CD14-positive monocyte (primary cell): ENCODE results near the gene CGB1. TPM values are rescaled to one million over a fixed set of nuclear protein-coding genes. Genes with fewer than 3 reads are reported as not detected.
"Not testable (repeated sequence)": the region's sequence is repeated elsewhere in the genome, so short reads cannot be mapped to it uniquely, and the experiment has no call there.

ENCODE experiments used
- DNase-seq, 3 donors: peaks; one replicate each; pipeline ENCODE4 v3.0.0-alpha.2; 2011 to 2022
- H2AFZ ChIP-seq: 2 replicates; pipeline ENCODE4 v1.6.0; 2012; ENCODE audit warnings: mild to moderate bottlenecking, low read depth, low read length, inconsistent platforms; ENCODE audit not compliant: insufficient read depth, poor library complexity, severe bottlenecking
- H3K27ac ChIP-seq, 2 donors: 1 replicate in 1 of 2; 2 replicates in 1 of 2; pipeline ENCODE4 v1.5.1; 2012 to 2013; ENCODE audit warnings: low read length in 2 of 2, control low read depth in 1 of 2, inconsistent platforms in 1 of 2, low read depth in 1 of 2, mild to moderate bottlenecking in 1 of 2
- H3K27me3 ChIP-seq, 2 donors: one replicate each; pipeline versions ENCODE4 v1.6.0 to v1.6.1; 2011 to 2013; ENCODE audit warnings: low read length in 2 of 2; ENCODE audit not compliant: control insufficient read depth in 2 of 2, insufficient read depth in 2 of 2
- H3K36me3 ChIP-seq, 2 donors: replicated peaks in 1 of 2; 1 replicate in 1 of 2; 2 replicates in 1 of 2; pipeline versions ENCODE4 v1.5.1 to v1.6.1; 2012 to 2013; ENCODE audit warnings: low read length in 2 of 2, control low read depth in 1 of 2, inconsistent platforms in 1 of 2, mild to moderate bottlenecking in 1 of 2; ENCODE audit not compliant: insufficient read depth in 2 of 2, control insufficient read depth in 1 of 2
- H3K4me1 ChIP-seq, 2 donors: 1 replicate in 1 of 2; 2 replicates in 1 of 2; pipeline versions ENCODE4 v1.5.1 to v1.6.1; 2012 to 2013; ENCODE audit warnings: low read length in 2 of 2, control low read depth in 1 of 2, inconsistent platforms in 1 of 2, mild to moderate bottlenecking in 1 of 2, moderate library complexity in 1 of 2; ENCODE audit not compliant: insufficient read depth in 2 of 2, control insufficient read depth in 1 of 2
- H3K4me2 ChIP-seq: replicated peaks from 2 replicates; pipeline ENCODE3; 2012; ENCODE audit warnings: low read length, moderate library complexity, mild to moderate bottlenecking; ENCODE audit not compliant: poor library complexity, severe bottlenecking; ENCODE audit errors: extremely low read depth
- H3K4me3 ChIP-seq, 3 experiments: fragments of 200-600 bp in 1 of 3; sonication (generic) in 1 of 3; replicated peaks in 1 of 3; 1 replicate in 2 of 3; 2 replicates in 1 of 3; pipeline ENCODE4 v1.5.1; 2011 to 2013; ENCODE audit warnings: low read length in 3 of 3, mild to moderate bottlenecking in 3 of 3, control low read depth in 2 of 3, low read depth in 2 of 3, inconsistent platforms in 1 of 3, moderate library complexity in 1 of 3
- H3K79me2 ChIP-seq: 2 replicates; pipeline ENCODE4 v1.6.0; 2012; ENCODE audit warnings: mild to moderate bottlenecking, control low read depth, inconsistent platforms, low read length, moderate library complexity; ENCODE audit not compliant: insufficient read depth
- H3K9ac ChIP-seq: 2 replicates; pipeline ENCODE4 v1.6.0; 2017; ENCODE audit warnings: low read length, mild to moderate bottlenecking; ENCODE audit not compliant: insufficient read depth, poor library complexity, severe bottlenecking
- H3K9me3 ChIP-seq, 2 donors: replicated peaks in 1 of 2; 1 replicate in 1 of 2; 2 replicates in 1 of 2; pipeline versions ENCODE4 v1.5.1 to v1.6.1; 2012 to 2013; ENCODE audit warnings: low read length in 2 of 2, control low read depth in 1 of 2; ENCODE audit not compliant: control insufficient read depth in 1 of 2, insufficient read depth in 1 of 2
- H4K20me1 ChIP-seq: 2 replicates; pipeline ENCODE4 v1.6.0; 2012; ENCODE audit warnings: mild to moderate bottlenecking, low read length, control low read depth, moderate library complexity; ENCODE audit not compliant: insufficient read depth
- H3K27ac Mint-ChIP-seq, 7 donors: one replicate each; pipeline ENCODE4 v1.8.0; 2020; ENCODE audit warnings: mild to moderate bottlenecking in 7 of 7, mixed read lengths in 7 of 7, moderate library complexity in 6 of 7, inconsistent platforms in 2 of 7
- H3K27me3 Mint-ChIP-seq, 3 donors: one replicate each; pipeline ENCODE4 v1.8.0; 2021 to 2022; ENCODE audit warnings: low read depth in 3 of 3, mild to moderate bottlenecking in 3 of 3, mixed read lengths in 3 of 3, moderate library complexity in 3 of 3, inconsistent platforms in 1 of 3
- H3K36me3 Mint-ChIP-seq, 2 donors: one replicate each; pipeline ENCODE4 v1.8.0; 2020; ENCODE audit warnings: mixed read lengths in 2 of 2, inconsistent platforms in 1 of 2, mild to moderate bottlenecking in 1 of 2
- H3K4me1 Mint-ChIP-seq: one replicate; pipeline ENCODE4 v1.8.0; 2020; ENCODE audit warnings: mild to moderate bottlenecking, mixed read lengths
- H3K4me3 Mint-ChIP-seq, 2 donors: one replicate each; pipeline ENCODE4 v1.8.0; 2020; ENCODE audit warnings: mild to moderate bottlenecking in 2 of 2, mixed read lengths in 2 of 2, moderate library complexity in 1 of 2
- H3K9me3 Mint-ChIP-seq, 7 donors: one replicate each; pipeline ENCODE4 v1.8.0; 2020 to 2022; ENCODE audit warnings: mixed read lengths in 7 of 7, mild to moderate bottlenecking in 6 of 7, moderate library complexity in 6 of 7, inconsistent platforms in 2 of 7
- CTCF ChIP-seq: fragments of 200-600 bp; IDR thresholded peaks from one replicate; pipeline ENCODE4 v1.8.0; 2022; ENCODE audit warnings: antibody characterized with exemption, mild to moderate bottlenecking
- WGBS: methylation state at CpG from one replicate; pipeline ENCODE4 v1.1.5; 2013; ENCODE audit warnings: missing lambda C conversion rate; ENCODE audit not compliant: insufficient coverage; 5-methylcytosine and 5-hydroxymethylcytosine counted together
- intact Hi-C, 2 donors: fragments of 100-400 bp; cut with micrococcal nuclease; formaldehyde crosslinking; loops; one replicate each; pipeline versions ENCODE4 v1.15.0 to v1.15.1; 2023
- polyA minus RNA-seq: library from RNA; depleted of rRNA, polyadenylated mRNA; stranded (reverse); fragments of >200 nt; gene quantifications from 2 replicates; pipeline ENCODE4 v1.2.3, GENCODE V29; 2012
- polyA plus RNA-seq, 3 donors: library from polyadenylated mRNA; depleted of rRNA in 1 of 3; unstranded in 2 of 3; stranded (reverse) in 1 of 3; fragments of 300-500 nt in 2 of 3; fragments of >200 nt in 1 of 3; fragmentation: Illumina TruSeq in 2 of 3; gene quantifications; 1 replicate in 2 of 3; 2 replicates in 1 of 3; pipeline ENCODE4 v1.2.3, GENCODE V29; 2012 to 2021
- total RNA-seq, 12 experiments: library from RNA in 1 of 12; stranded (reverse) in 1 of 12; fragments of 120-200 nt in 1 of 12; gene quantifications; one replicate each; pipeline ENCODE4 v1.2.4 and lab custom pipeline; 2013 to 2026; ENCODE audit warnings: mixed read lengths in 6 of 12, inconsistent platforms in 1 of 12

CGB1 gene
- not detected for total RNA-seq (2013)
- polyA plus RNA-seq (not detected), polyA minus RNA-seq (not detected in 2 replicates), total RNA-seq (lab: John Stamatoyannopoulos, UW) (0 reads per million in 11 experiments)

GRCh38 chr19:49036815-49037214 is at the start of gene CGB1:
CGB1 (minus strand) TSS chr19:49036895; CDS start chr19:49036711, 184 bp downstream.
- H3K27ac Mint-ChIP-seq, intact Hi-C loops, H3K9me3 Mint-ChIP-seq: not testable (repeated sequence)

GRCh38 chr19:49086296-49086695 is 49.6 kb upstream of the CGB1 start:
- Histone ChIP-seq H3K79me2 (peaks cover 57% of the 10 kb centered on the region), H3K36me3 (peaks cover 26 to 39% of the 10 kb centered on the region in 2 donors), H3K4me3 (peak overlapping the region; percentile 62 to 93 (median 71)), H3K4me2 (peak overlapping the region; percentile 96), H2AFZ (peak overlapping the region; percentile 82), H3K27ac (peak overlapping the region in 1 of 2 donors; percentile 84), H3K9me3 (no peaks in the 10 kb centered on the region), H3K4me1 (peaks cover 18 to 22% of the 10 kb centered on the region in 2 donors), H3K27me3 (no peaks in the 10 kb centered on the region), H3K9ac (peak overlapping the region; percentile 84), H4K20me1 (peaks cover 58% of the 10 kb centered on the region)
- DNase-seq, result no peak
- intact Hi-C loops, result loop anchor here in 1 of 2 donors (10.0 kb wide), 1 partner anchor 369 kb away; the partner anchor contains the start of genes ALDH16A1 and PIH1D1
- H3K36me3 Mint-ChIP-seq, result peaks cover 22 to 41% of the 10 kb centered on the region in 2 donors
- H3K4me1 Mint-ChIP-seq, result peaks cover 21% of the 10 kb centered on the region
- no peak for TF ChIP-seq CTCF
- peaks cover under 1 to 2% (median 2%) of the 10 kb centered on the region in 3 donors for H3K27me3 Mint-ChIP-seq
- H3K27ac Mint-ChIP-seq, result peak overlapping the region; percentile 86 to 95 (median 89)
- 66% methylated on average over 7 of the region's 11 CpGs for WGBS
- no peaks in the 10 kb centered on the region for H3K9me3 Mint-ChIP-seq
- peak overlapping the region; percentile 91 to 94 for H3K4me3 Mint-ChIP-seq

More at GRCh38 chr19:49036815-49037214, at the start of gene CGB1:
- H3K9me3 ChIP-seq, H4K20me1 ChIP-seq, H3K36me3 Mint-ChIP-seq, H3K27me3 ChIP-seq, H3K27ac ChIP-seq, H3K36me3 ChIP-seq, H3K79me2 ChIP-seq, H3K4me3 ChIP-seq, H3K4me1 ChIP-seq, H3K4me3 Mint-ChIP-seq, H3K4me2 ChIP-seq, H3K4me1 Mint-ChIP-seq, H2AFZ ChIP-seq, H3K9ac ChIP-seq: not testable (repeated sequence)
- peak in 1 of 3 donors; percentile 25 for DNase-seq
- WGBS, result 36% methylated on average over 2 of the region's 18 CpGs
- TF ChIP-seq CTCF, result peak; percentile 43
- H3K27me3 Mint-ChIP-seq, result peaks cover 2 to 12% (median 7%) of the 10 kb centered on the region in 3 donors
